B cell (primary cell): ENCODE measurements around the gene ZNF518B.

ENCODE experiments used
- CTCF ChIP-seq: fragments of 200-600 bp; IDR thresholded peaks from one replicate; pipeline ENCODE4 v1.8.0; 2022; ENCODE audit warnings: antibody characterized with exemption, mild to moderate bottlenecking
- EZH2 ChIP-seq: IDR thresholded peaks from 2 replicates; pipeline ENCODE4 v1.6.1; 2012; ENCODE audit warnings: borderline replicate concordance, low read depth, mild to moderate bottlenecking, moderate library complexity, low read length; ENCODE audit not compliant: insufficient read depth, poor library complexity, severe bottlenecking

- TF ChIP-seq CTCF (no peak), EZH2 (no peak)
Observed at GRCh38 chr4:10462876-10463275, 5.7 kb upstream of the ZNF518B start.
